Central memory CD8-positive, alpha-beta T cell (primary cell): ENCODE measurements around the gene MED7.
"Not testable (repeated sequence)": the region's sequence is repeated elsewhere in the genome, so short reads cannot be mapped to it uniquely, and the experiment has no call there.

ENCODE experiments used
- ATAC-seq: fragments of 150-1000 bp; cut with Tn5 transposase; replicated peaks from 2 replicates; pipeline ENCODE4 v1.10.0; 2022; ENCODE audit warnings: mild to moderate bottlenecking, moderate FRiP score, moderate number of reproducible peaks; ENCODE audit not compliant: poor library complexity, severe bottlenecking; ENCODE audit errors: extremely low read depth
- DNase-seq, 2 donors: peaks; one replicate each; pipeline ENCODE4 v3.0.0; 2021; ENCODE audit warnings: low spot score in 2 of 2
- H3K27ac Mint-ChIP-seq: one replicate; pipeline ENCODE4 v1.8.0; 2022; ENCODE audit warnings: low read depth, mild to moderate bottlenecking, moderate library complexity, mixed read lengths
- H3K27me3 Mint-ChIP-seq: one replicate; pipeline ENCODE4 v1.8.0; 2022; ENCODE audit warnings: mixed read lengths
- H3K36me3 Mint-ChIP-seq: one replicate; pipeline ENCODE4 v1.8.0; 2022; ENCODE audit warnings: mild to moderate bottlenecking, moderate library complexity, mixed read lengths; ENCODE audit not compliant: insufficient read depth
- H3K4me1 Mint-ChIP-seq: one replicate; pipeline ENCODE4 v1.8.0; 2022; ENCODE audit warnings: mixed read lengths
- H3K4me3 Mint-ChIP-seq: one replicate; pipeline ENCODE4 v1.8.0; 2022; ENCODE audit warnings: mild to moderate bottlenecking, moderate library complexity, mixed read lengths
- H3K9me3 Mint-ChIP-seq: one replicate; pipeline ENCODE4 v1.8.0; 2022; ENCODE audit warnings: mixed read lengths

MED7 gene, protein sequence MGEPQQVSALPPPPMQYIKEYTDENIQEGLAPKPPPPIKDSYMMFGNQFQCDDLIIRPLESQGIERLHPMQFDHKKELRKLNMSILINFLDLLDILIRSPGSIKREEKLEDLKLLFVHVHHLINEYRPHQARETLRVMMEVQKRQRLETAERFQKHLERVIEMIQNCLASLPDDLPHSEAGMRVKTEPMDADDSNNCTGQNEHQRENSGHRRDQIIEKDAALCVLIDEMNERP

DNA sequence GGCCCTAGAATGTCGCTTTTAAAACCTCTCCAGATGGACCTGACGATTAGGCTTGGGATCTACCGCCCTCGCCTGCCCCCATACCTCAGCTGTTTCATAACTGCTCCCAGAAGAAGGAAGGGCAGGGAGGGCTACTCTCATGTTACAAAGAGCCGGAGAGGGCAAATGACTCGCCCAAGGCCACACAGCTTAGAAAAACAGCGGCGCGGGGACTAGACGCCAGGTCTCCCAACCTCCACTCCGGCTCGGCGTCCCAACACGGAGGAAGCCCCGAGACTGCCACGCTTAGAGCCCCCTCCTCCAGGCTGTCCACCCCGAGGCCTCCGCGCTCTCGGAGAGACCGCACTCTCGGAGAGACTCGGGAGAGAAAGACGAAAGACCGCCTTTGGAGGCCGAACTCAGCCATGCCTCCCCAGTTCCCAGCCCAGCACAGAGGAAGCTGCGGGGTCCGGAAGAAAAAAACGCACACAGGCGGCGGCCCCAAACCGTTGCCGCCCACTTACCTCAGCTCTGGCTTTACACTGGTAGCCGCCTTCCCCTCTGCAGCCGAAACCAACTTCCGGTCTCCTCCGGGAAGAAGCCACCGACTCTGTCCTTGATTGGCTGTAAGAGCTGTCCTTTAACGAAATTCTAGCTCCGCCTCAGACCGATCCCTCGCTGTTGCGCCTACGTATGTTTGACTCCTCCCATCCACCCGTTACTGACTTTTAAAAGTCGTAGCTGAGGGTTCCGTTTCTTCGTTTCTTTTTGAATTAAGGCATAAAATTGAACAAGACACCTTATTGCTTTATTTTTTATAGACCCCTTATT, at the start of gene MED7:
Gene MED7 (minus strand): TSS at position 549 of the 810 bp plus-strand sequence. CDS start 3,434 bp downstream, outside the sequence.
- Mint-ChIP-seq H3K4me1 (peaks cover 49% of the 10 kb centered on the region), H3K36me3 (peaks cover 30% of the 10 kb centered on the region), H3K27me3 (no peaks in the 10 kb centered on the region), H3K27ac (peak within 1 kb of the TSS; percentile 97), H3K9me3 (no peaks in the 10 kb centered on the region), H3K4me3 (peak within 1 kb of the TSS; percentile 91)
- ATAC-seq (peak; percentile 99), DNase-seq (peak; percentile 77 to 92)

DNA sequence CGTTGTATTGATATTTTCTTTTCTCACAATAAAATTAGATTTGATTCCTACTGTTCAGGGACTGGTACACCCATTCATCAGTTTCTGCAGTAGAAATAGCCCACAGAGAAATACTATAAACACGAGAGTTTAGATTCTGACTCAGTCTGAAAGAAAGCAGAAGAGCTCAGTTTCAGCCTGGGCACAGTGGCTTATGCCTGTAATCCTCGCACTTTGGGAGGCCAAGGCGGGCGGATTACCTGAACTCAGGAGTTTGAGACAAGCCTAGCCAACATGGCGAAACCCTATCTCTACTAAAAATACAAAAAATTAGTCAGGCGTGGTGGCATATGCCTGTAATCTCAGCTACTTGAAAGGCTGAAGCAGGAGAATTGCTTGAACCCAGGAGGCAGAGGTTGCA, 46.6 kb upstream of the MED7 start:
- Mint-ChIP-seq H3K4me1 (peaks cover 81% of the 10 kb centered on the region), H3K36me3 (peaks cover 69% of the 10 kb centered on the region), H3K27me3 (no peaks in the 10 kb centered on the region), H3K9me3 (no peaks in the 10 kb centered on the region), H3K4me3 (peak overlapping the region; percentile 85), H3K27ac (peak overlapping the region; percentile 93)
- DNase-seq (no peak), ATAC-seq (no peak)

DNA sequence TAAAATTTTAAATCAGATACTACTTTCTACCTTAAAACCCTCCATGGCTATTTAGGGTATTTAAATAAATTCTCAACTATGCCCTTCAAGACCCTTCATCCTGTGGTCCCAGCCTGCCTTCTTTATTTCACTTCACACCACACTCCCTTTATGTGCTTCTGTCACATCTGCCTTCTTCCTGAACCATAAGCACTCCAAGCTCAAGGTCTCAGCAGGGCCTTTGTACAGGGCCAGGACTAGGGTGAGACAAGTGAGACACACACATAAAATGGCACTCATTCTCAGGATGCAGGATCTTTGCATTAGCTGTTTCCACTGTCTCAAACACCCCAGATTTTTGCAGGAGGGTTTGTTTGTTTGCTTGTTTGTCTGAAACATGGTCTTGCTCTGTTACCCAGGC, 45.6 kb upstream of the MED7 start:
- Mint-ChIP-seq H3K4me1 (peaks cover 81% of the 10 kb centered on the region), H3K27me3 (no peaks in the 10 kb centered on the region), H3K9me3 (no peaks in the 10 kb centered on the region), H3K36me3 (peaks cover 68% of the 10 kb centered on the region), H3K27ac (peak overlapping the region; percentile 93), H3K4me3 (peak overlapping the region; percentile 85)
- DNase-seq (no peak), ATAC-seq (no peak)

DNA sequence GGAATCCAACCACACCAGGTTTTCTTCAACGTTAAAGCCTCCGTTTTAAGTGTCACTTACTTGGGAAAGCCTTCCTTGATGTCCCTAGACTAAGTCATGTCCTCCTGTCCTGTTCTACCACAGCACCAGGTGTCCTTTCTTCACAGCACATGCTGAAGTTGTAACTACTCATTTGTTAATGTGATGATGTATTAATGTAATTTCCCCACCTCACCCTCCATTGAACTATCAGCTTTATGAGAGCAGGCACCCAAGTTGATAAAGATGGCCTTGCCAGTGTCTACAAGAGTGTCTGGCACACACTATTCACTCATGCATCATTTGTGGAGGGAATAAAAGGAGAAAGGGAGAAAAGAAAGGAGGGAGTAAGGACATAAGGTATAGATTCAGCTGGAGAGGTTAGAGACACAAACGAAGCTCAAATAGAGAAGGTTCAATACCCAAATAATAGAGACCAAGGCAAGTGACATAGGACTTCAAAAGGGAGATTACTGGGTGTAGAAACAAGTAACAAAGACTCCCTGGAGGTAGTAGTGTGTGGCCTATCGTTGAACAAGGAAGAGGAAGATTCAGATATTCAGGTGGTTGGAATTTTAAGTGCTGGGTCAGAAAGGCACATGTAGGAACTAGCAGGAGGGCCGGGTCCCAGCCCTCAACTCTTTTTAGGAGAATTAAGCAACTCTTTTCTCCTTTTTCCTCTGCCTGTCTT, 44.5 kb upstream of the MED7 start:
- H3K27me3 Mint-ChIP-seq: no peaks in the 10 kb centered on the region
- no peaks in the 10 kb centered on the region for H3K9me3 Mint-ChIP-seq
- peak overlapping the region; percentile 93 for H3K27ac Mint-ChIP-seq
- ATAC-seq (no peak), DNase-seq (no peak)
- H3K36me3 Mint-ChIP-seq: peaks cover 66% of the 10 kb centered on the region
- peak overlapping the region; percentile 85 for H3K4me3 Mint-ChIP-seq
- H3K4me1 Mint-ChIP-seq: peaks cover 72% of the 10 kb centered on the region

DNA sequence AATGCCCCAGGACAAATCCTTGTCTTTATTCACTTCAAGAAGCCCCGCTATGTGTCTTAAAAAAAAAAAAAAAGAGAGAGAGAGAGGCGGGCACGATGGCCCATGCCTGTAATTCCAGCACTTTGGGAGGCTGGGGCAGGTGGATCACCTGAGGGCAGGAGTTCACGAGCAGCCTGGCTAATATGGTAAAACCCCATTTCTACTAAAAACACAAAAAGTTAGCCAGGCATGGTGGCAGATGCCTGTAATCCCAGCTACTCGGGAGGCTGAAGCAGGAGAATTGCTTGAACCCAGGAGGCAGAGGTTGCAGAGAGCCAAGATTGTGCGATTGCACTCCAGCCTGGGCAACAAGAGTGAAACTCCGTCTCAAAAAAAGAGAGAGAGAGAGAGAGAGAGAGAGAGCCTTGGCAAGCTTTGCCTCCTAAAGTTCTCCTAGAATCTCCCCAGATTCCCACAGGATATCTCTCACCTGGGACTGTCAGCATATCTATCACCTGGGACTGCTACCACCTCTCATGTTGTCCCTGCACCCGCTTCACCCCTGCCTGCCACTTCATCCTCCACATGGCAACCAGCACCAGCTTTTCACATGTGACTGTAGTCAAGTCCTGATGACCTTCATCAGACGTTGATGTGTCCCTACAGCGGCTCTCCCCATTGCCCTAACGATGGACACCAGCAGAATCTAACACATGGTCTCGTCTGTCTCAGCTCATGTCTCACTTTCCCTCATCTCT, 43.8 kb upstream of the MED7 start:
- Mint-ChIP-seq H3K9me3 (no peaks in the 10 kb centered on the region), H3K4me3 (peak overlapping the region; percentile 85), H3K27ac (peak overlapping the region; percentile 93), H3K4me1 (peaks cover 65% of the 10 kb centered on the region), H3K36me3 (peaks cover 62% of the 10 kb centered on the region), H3K27me3 (no peaks in the 10 kb centered on the region)
- DNase-seq: no peak
- no peak for ATAC-seq

DNA sequence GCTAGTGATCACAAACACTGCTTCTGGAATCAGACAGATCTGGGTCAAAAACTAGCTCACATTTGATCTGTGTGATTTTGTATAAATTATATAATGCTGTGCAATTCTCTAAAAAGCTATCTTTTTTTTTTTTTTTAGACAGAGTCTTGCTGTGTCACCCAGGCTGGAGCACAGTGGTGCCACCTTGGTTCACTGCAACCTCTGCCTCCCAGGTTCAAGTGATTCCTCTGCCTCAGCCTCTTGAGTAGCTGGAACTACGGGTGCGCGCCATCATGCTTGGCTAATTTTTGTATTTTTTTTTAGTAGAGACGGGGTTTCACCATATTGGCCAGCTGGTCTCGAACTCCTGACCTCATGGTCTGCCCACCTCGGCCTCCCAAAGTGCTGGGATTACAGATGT, 42.5 kb upstream of the MED7 start:
- not testable (repeated sequence) for H3K27ac Mint-ChIP-seq, DNase-seq, H3K27me3 Mint-ChIP-seq, ATAC-seq, H3K9me3 Mint-ChIP-seq
- Mint-ChIP-seq H3K4me3 (peak overlapping the region; percentile 85), H3K4me1 (peaks cover 64% of the 10 kb centered on the region), H3K36me3 (peaks cover 56% of the 10 kb centered on the region)

DNA sequence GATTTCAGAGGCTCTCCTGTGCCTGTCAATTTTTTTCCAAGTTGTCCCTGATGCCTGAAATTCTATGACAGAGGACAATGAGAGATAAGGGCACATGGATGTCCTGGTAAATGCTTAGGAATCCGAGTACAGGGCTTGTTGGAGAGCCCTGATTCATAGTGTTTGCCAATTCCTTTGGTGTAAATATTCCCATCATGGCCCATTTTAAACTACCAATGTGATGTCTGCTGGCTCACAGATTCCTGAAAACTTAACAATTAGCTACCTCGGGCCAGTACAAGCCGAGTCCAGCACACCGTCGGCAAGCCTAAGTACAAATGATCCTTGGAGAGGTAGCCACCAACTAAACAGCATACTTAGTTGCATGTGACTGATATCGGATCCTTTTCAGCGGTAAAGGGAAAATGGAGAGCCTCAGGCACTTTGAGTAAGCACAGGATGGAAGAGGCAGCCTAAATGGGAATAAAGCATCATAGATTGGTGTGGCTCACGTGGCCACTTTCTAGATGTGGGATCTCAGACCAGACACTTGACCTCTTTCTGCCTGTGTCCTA, 41.5 kb upstream of the MED7 start:
- no peaks in the 10 kb centered on the region for H3K27me3 Mint-ChIP-seq
- H3K9me3 Mint-ChIP-seq: no peaks in the 10 kb centered on the region
- peaks cover 53% of the 10 kb centered on the region for H3K36me3 Mint-ChIP-seq
- DNase-seq (no peak), ATAC-seq (no peak)
- peaks cover 66% of the 10 kb centered on the region for H3K4me1 Mint-ChIP-seq
- peak overlapping the region; percentile 95 for H3K27ac Mint-ChIP-seq
- peak overlapping the region; percentile 85 for H3K4me3 Mint-ChIP-seq

DNA sequence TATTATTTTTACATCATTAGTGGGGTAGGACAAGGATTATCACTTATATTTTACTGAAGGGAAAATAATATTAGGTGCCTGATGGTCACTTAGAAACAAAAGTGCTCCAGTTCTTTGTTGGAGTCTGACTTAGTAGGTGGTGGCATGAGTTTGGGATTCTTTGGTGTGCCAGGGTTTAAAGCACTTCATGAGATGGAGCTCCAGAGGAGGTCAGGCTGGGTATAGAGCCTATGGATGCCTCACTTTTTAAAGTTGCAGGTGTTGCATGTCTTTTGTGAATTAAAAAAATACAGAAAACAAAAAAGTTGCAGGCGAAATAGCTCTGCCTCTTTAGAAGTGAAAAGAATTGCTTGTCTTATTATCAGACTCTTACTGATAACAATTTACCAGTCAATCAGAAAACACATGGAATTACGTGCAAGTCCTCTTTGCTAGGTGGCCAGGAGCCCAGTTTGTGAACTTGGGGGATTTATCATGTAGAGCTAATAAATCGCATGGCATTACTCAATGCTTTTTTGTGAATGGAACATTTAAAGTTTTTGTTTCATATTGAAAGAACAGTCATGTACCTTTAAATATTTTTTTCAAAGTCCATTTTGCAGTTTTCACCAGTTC, 39.6 kb upstream of the MED7 start:
- Mint-ChIP-seq H3K4me1 (peaks cover 65% of the 10 kb centered on the region), H3K36me3 (peaks cover 41% of the 10 kb centered on the region)

DNA sequence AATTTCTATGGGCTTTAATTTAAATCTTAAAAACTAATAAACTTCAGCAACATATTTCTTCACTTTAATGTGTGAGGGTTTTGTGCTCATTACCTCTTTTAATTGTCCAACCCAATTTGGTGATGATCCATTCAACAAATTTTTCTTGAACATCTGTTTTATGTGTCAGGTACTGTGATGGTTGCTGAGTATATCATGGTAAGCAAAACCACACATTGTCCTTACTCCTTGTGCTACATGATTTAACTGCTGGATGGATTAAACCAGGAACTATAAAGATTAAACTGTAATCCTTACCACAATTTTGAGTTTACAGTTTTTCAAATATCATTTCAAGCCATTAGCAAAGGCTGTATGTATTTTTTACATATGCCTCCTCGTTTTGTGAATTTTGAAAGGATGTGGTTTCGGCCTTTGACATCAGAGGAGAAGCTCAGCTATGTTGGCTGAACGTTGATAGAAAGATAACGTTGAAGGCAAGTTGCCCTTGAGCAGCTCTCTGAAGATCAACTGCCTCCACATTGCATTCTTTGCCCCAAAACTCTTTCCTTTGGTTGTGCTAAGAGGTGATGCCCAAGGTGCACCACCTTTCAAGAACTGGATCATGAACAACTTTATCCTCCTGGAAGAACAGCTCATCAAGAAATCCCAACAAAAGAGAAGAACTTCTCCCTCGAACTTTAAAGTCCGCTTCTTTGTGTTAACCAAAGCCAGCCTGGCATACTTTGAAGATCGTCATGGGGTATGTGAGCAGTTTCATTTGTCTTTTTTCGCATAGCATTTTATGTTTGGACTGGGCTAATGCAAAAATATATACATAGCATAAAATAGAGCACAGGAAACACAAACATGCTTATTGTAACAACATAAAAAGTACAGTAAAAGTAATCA, 38.0 kb upstream of the MED7 start, which contains the start of gene ITK:
Gene ITK (plus strand): TSS at position 467 of the 891 bp plus-strand sequence. CDS start 138 bp downstream, at position 605.
- DNase-seq (peak in 1 of 2 donors; percentile 51), ATAC-seq (peak; percentile 84)
- no peaks in the 10 kb centered on the region for H3K9me3 Mint-ChIP-seq
- no peaks in the 10 kb centered on the region for H3K27me3 Mint-ChIP-seq
- H3K4me1 Mint-ChIP-seq: peaks cover 50% of the 10 kb centered on the region
- peak within 1 kb of the TSS; percentile 85 for H3K4me3 Mint-ChIP-seq
- H3K36me3 Mint-ChIP-seq: peaks cover 26% of the 10 kb centered on the region
- peak within 1 kb of the TSS; percentile 95 for H3K27ac Mint-ChIP-seq

More for the DNA sequence above, 39.6 kb upstream of the MED7 start:
- DNase-seq: no peak
- Mint-ChIP-seq H3K4me3 (peak overlapping the region; percentile 85), H3K27me3 (no peaks in the 10 kb centered on the region), H3K27ac (peak overlapping the region; percentile 95), H3K9me3 (no peaks in the 10 kb centered on the region)
- ATAC-seq: no peak

DNA sequence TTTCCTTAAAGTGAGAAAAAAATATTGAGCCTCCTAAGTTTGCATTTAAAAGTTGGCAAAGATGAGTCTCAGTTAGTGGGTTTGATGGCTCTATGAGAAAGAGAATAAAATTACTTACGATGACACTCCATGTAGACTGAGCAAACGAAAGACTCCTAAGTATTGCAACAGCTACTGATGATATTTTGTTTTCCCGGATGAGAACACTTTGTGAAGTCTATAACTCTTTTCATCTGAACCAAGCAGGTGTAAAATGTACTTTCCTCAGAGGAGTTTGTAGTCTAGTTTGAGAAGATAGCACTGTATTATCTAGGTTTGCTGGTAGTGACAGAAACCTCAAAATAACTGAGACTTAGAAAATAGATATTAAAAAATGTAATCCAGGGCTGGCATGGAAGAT, 36.3 kb upstream of the MED7 start:
- Mint-ChIP-seq H3K4me1 (peaks cover 45% of the 10 kb centered on the region), H3K36me3 (peaks cover 11% of the 10 kb centered on the region)

DNA sequence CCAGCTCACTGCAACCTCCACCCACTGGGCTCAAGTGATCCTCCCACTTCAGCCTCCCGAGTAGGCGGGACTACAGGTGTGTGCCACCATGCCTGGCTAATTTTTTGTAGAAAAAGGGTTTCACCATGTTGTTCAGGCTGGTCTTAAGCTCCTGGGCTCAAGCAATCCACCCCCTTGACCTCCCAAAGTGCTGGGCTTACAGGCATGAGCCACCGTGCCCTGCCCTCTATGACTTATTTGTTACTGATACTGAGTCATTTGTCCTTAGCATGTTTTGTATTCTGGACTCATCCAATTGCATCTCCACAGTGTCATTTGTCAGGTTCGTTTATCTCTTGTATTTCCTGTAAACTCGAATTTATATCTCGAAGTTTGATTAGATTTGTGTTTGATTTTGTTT, 35.3 kb upstream of the MED7 start:
- H3K4me3 Mint-ChIP-seq: peak overlapping the region; percentile 67
- H3K36me3 Mint-ChIP-seq: peaks cover 5% of the 10 kb centered on the region
- no peaks in the 10 kb centered on the region for H3K9me3 Mint-ChIP-seq
- ATAC-seq: no peak
- H3K27ac Mint-ChIP-seq: peak overlapping the region; percentile 95
- peaks cover 40% of the 10 kb centered on the region for H3K4me1 Mint-ChIP-seq
- no peak for DNase-seq
- H3K27me3 Mint-ChIP-seq: no peaks in the 10 kb centered on the region

More for the DNA sequence above, 36.3 kb upstream of the MED7 start:
- DNase-seq (no peak), ATAC-seq (no peak)
- Mint-ChIP-seq H3K9me3 (no peaks in the 10 kb centered on the region), H3K27ac (peak overlapping the region; percentile 95), H3K27me3 (no peaks in the 10 kb centered on the region), H3K4me3 (peak overlapping the region; percentile 67)
